HG03558 (cell line): ENCODE results near the gene SLC44A2.

Source experiments
- ATAC-seq: cut with Tn5 transposase; IDR thresholded peaks from one replicate; pipeline ENCODE4 v1.9.1; 2021; ENCODE audit warnings: moderate number of reproducible peaks; ENCODE audit not compliant: unreplicated experiment; ENCODE audit errors: extremely low read depth

Gene SLC44A2

GRCh38 chr19:10677751-10678150, 52.4 kb downstream of the SLC44A2 start:
- no peak for ATAC-seq

- ATAC-seq = no peak
Measured at GRCh38 chr19:10678813-10679212, 53.5 kb downstream of the SLC44A2 start.

GRCh38 chr19:10679743-10680142, 54.4 kb downstream of the SLC44A2 start:
- ATAC-seq = no peak

- no peak for ATAC-seq
Measured at GRCh38 chr19:10680545-10681135, 55.3 kb downstream of the SLC44A2 start.

- ATAC-seq = no peak
Measured at GRCh38 chr19:10681658-10682057, 56.3 kb downstream of the SLC44A2 start.

- no peak for ATAC-seq
Measured at GRCh38 chr19:10682397-10683063, 57.2 kb downstream of the SLC44A2 start.

GRCh38 chr19:10683064-10683426, 57.7 kb downstream of the SLC44A2 start:
- no peak for ATAC-seq

- ATAC-seq = no peak
Measured at GRCh38 chr19:10683582-10683981, 58.2 kb downstream of the SLC44A2 start.

- ATAC-seq = no peak
Measured at GRCh38 chr19:10685210-10685609, 59.9 kb downstream of the SLC44A2 start.

GRCh38 chr19:10686193-10686592, 60.8 kb downstream of the SLC44A2 start:
- ATAC-seq = no peak

GRCh38 chr19:10686661-10687517, 61.5 kb downstream of the SLC44A2 start:
- ATAC-seq = no peak

- no peak for ATAC-seq
Measured at GRCh38 chr19:10687518-10688288, 62.4 kb downstream of the SLC44A2 start.

GRCh38 chr19:10688545-10689280, 63.4 kb downstream of the SLC44A2 start:
- ATAC-seq = no peak

GRCh38 chr19:10690341-10690781, 65.0 kb downstream of the SLC44A2 start:
- no peak for ATAC-seq

GRCh38 chr19:10691178-10691881, 66.0 kb downstream of the SLC44A2 start:
- ATAC-seq = no peak

- ATAC-seq = no peak
Measured at GRCh38 chr19:10691883-10692282, 66.5 kb downstream of the SLC44A2 start.

- ATAC-seq = no peak
Measured at GRCh38 chr19:10692673-10693264, 67.4 kb downstream of the SLC44A2 start.
